ENCODE results near the gene FLNB.

GRCh38 chr3:58120075-58120812, 112.0 kb downstream of the FLNB start:
- TF ChIP-seq CTCF (IDR thresholded peaks at IDR 0.05; ENCODE audit: poor library complexity, severe bottlenecking) (no peak), MXI1 (conservative IDR thresholded peaks at IDR 0.05; ENCODE audit: poor library complexity, severe bottlenecking) (no peak), EP300 (conservative IDR thresholded peaks at IDR 0.05; ENCODE audit: poor library complexity, severe bottlenecking) (no peak)
